TTC549 (cell line): Measurements from ENCODE around the gene DLL3.
"Not testable (repeated sequence)": the region's sequence is repeated elsewhere in the genome, so short reads cannot be mapped to it uniquely, and the experiment has no call there.

Source experiments
- FAIRE-seq: peaks from 2 replicates; lab custom pipeline; 2012; peaks lifted over from hg19 to GRCh38; lab: Jason Lieb, UNC

DLL3 gene, protein sequence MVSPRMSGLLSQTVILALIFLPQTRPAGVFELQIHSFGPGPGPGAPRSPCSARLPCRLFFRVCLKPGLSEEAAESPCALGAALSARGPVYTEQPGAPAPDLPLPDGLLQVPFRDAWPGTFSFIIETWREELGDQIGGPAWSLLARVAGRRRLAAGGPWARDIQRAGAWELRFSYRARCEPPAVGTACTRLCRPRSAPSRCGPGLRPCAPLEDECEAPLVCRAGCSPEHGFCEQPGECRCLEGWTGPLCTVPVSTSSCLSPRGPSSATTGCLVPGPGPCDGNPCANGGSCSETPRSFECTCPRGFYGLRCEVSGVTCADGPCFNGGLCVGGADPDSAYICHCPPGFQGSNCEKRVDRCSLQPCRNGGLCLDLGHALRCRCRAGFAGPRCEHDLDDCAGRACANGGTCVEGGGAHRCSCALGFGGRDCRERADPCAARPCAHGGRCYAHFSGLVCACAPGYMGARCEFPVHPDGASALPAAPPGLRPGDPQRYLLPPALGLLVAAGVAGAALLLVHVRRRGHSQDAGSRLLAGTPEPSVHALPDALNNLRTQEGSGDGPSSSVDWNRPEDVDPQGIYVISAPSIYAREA

GRCh38 chr19:39498798-39499642 lies at the start of gene DLL3:
TSS of gene DLL3 (plus strand) at chr19:39498947. CDS start at chr19:39498975, 28 bp downstream.
- no peak for FAIRE-seq

DNA sequence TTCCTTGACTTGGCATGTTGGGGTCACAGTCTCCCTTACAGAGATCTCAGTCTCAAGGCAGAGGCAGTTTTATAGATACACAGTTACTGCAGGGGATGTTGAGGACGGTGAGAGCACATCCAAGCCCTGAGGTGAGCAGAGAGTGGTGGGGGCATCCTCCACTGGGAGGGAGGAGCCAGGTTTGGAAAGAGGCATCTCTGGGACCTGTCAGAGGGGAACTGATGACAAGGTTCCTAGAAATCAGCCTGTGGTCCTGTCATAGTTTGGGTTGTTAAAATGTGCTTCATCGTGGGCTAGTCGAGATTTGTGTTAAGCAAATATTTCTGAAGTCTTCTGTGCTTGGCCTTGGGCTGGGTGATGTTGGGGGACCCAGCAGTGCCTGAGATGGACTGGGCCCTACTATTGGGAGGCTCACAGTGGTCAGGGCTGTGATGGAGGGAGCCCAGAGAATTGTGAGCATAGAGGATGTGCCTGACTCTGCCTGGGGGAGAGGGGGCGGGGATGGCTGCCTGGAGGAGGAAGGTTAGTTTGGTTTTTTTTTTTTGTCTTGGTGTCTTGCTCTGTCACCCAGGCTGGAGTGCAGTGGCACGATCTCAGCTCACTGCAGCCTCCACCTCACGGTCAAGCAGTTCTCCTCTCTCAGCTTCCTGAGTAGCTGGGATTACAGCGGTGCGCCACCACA lies 49.5 kb upstream of the DLL3 start:
- no peak for FAIRE-seq

GRCh38 chr19:39451257-39451656 lies 47.5 kb upstream of the DLL3 start:
- FAIRE-seq, result not testable (repeated sequence)

- no peak for FAIRE-seq
These were observed 35.3 kb upstream of the DLL3 start for GRCh38 chr19:39463403-39463802.

GRCh38 chr19:39465956-39466747 lies 32.6 kb upstream of the DLL3 start:
- no peak for FAIRE-seq

DNA sequence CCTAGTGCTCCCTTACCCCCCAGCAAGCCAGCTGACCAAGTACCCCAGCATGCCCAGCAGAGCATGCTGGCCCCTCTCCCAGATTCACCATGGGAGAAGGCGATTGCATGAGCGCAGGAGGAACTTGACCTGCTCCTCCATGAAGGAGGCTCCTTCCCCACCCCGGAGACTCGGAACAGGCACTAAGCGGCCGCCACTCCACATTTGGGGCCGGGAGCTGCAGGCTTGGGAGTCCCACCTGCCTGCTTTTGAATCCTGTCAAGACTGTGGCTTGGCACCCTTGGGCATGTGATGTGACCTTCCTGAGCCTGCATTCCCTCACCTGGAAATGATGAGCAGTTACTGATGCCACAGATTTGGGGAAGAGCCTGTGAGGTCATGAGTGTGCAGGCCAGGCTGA lies 30.8 kb upstream of the DLL3 start:
- no peak for FAIRE-seq

- no peak for FAIRE-seq
These were observed 29.7 kb upstream of the DLL3 start for GRCh38 chr19:39469036-39469435.

GRCh38 chr19:39469567-39469966 lies 29.2 kb upstream of the DLL3 start:
- FAIRE-seq, result no peak

- FAIRE-seq, result no peak
These were observed 27.9 kb upstream of the DLL3 start for GRCh38 chr19:39470724-39471339.

DNA sequence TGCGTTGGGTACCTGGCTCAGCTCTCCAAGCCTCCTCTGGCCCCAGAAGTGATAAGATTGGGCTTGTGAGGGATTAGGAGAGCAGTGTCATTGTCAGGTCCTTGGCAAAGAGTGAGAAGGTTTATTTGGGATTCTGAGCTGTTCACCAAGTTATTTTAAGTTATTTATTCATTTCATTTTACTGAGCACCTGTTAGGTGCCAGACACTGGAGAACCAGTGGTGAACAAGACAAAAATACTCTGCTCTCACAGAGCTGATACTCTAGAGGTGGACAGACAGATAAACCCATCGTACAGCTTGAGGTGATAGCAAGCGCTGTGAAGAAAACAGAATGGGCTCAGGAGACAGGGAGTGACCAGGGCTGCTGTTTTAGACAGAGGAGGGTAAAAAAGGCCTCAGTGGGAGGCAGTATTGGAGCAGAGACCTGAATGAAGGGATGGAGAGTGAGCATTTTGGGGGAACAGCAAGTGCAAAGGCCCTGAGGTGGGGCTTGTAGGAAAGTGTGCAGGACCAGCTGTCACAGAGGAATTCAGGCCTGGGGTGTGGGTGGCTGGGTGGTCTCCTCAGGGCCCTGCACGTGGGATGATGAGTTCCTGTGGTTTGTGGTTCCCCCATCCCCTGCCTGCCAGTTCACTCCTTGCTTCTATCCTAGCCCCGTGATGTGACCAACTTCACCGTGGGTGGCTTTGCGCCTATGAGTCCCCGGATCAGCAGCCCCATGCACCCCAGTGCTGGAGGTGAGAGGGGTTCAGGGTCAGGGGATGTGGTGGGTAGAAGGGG lies 26.8 kb upstream of the DLL3 start:
- no peak for FAIRE-seq

DNA sequence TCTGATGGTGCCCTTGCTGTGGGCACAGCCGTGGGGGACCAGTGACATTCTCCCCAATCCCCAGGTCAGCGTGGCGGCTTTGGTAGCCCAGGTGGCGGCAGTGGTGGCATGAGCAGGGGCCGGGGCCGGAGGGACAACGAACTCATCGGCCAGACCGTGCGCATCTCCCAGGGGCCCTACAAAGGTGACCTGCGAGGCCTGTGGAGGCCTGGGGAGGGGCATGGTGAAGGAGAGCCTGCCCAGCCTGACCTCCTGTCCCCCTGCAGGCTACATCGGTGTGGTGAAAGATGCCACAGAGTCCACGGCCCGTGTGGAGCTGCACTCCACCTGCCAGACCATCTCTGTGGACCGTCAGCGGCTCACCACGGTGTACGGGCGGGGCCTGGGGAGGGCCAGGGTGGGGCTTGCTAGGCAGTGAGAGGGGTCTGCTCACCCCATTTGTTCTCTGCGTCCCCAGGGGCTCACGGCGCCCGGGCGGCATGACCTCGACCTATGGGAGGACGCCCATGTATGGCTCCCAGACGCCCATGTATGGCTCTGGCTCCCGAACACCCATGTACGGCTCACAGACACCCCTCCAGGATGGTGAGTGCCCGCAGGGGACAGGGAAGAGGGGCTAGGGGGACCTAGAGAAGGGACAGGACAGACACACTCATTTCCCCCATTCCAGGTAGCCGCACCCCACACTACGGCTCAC lies 25.9 kb upstream of the DLL3 start:
- no peak for FAIRE-seq

- no peak for FAIRE-seq
These were observed 25.2 kb upstream of the DLL3 start for GRCh38 chr19:39473443-39473960.

GRCh38 chr19:39474139-39474620 lies 24.6 kb upstream of the DLL3 start:
- no peak for FAIRE-seq

- no peak for FAIRE-seq
These were observed 23.0 kb upstream of the DLL3 start for GRCh38 chr19:39475748-39476147.

DNA sequence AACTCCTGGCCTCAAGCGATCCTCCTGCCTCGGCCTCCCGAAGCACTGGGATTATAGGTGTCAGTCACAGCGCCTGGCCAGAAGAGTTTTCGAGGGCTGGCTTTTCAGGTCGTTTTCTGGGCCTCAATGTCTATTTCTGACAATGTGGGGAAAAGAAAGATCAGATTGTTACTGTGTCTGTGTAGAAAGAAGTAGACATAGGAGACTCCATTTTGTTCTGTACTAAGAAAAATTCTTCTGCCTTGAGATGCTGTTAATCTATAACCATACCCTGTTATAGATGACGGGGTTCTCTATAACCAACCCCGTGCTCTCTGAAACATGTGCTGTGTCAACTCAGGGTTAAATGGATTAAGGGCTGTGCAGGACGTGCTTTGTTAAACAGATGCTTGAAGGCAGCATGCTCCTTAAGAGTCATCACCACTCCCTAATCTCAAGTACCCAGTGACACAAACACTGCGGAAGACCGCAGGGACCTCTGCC lies 19.4 kb upstream of the DLL3 start:
- FAIRE-seq, result not testable (repeated sequence)

- FAIRE-seq, result no peak
These were observed 18.8 kb upstream of the DLL3 start for GRCh38 chr19:39479916-39480315.

DNA sequence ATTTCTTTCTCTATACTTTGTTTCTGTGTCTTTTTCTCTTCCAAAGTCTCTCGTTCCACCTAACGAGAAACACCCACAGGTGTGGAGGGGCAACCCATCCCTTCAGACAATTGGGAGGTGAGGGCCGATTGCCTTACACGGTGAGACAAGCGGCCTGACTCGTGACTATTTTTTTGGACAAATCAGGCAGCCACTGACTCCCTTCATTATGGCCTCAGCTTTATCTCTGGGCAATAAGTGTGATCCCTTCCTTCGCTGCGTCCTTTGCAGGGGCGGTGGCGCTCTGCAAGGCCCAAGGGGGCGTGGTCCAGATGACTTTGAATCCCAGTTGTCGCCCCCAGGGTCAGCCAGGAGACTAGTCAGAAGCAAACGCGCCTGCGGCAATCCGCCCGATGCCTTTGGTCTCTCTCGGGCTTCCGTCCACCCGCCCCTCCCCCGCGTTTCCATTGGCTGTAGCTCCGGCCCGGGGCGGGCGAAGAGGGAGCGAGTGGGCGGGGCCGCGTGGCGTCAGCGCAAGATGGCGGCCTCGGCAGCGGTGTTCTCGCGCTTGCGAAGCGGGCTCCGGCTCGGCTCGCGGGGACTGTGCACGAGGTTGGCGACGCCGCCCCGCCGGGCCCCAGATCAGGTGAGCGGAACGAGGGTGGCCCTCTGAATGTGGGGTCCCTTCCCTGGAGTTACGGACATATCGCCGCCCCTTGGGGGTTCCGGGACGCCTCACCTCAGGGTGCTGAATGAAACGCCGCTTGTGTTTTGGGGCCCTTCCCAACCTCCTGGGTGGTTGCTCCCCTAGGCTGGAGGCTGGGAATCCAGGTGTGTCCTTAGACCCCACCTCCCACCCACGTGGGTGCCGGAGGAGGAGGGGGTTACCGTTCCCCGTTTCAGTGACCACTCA lies 18.2 kb upstream of the DLL3 start, which contains the start of gene TIMM50:
Gene TIMM50, plus strand, starts transcription at position 502 of the 892 bp plus-strand sequence. Its CDS starts 16 bp downstream, at position 518.
- peak; percentile 64 for FAIRE-seq

DNA sequence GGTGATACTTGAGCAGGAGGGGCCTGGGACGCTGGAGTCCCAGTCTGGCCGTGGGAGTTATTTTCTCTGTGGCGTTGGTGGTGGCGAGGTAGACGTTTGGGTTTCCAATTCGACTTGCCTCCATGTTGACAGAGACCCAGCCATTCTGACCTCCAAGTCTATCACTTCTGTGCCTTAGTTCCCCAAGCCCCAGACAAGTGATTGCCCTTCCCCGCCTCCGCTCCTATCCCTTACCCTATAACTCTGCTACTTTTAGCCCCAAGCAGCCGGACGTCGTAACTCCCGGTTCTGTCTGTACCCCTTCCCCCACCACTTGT lies 17.6 kb upstream of the DLL3 start:
- FAIRE-seq, result no peak
